Spinal cord (tissue), 10 donors: Measurements from ENCODE around the gene ERP27. TPM values are rescaled to one million over a fixed set of nuclear protein-coding genes. Genes with fewer than 3 reads are reported as not detected.

Source experiments
- DNase-seq, 6 donors: peaks; one replicate each; pipeline versions ENCODE4 v3.0.0 to v3.0.0-alpha.2; 2013 to 2015; ENCODE audit warnings: low spot score in 6 of 6, low read depth in 4 of 6
- H3K27ac ChIP-seq: one replicate; pipeline ENCODE4 v1.5.1; 2013; ENCODE audit warnings: low read depth, low read length, control low read depth
- H3K27me3 ChIP-seq: one replicate; pipeline ENCODE4 v1.6.1; 2013; ENCODE audit warnings: low read length; ENCODE audit not compliant: control insufficient read depth, insufficient read depth
- H3K36me3 ChIP-seq: one replicate; pipeline ENCODE4 v1.6.1; 2013; ENCODE audit warnings: low read length; ENCODE audit not compliant: control insufficient read depth, insufficient read depth
- H3K4me1 ChIP-seq: one replicate; pipeline ENCODE4 v1.6.1; 2013; ENCODE audit warnings: low read length; ENCODE audit not compliant: control insufficient read depth, insufficient read depth
- H3K4me3 ChIP-seq: one replicate; pipeline ENCODE4 v1.5.1; 2013; ENCODE audit warnings: low read depth, low read length, control low read depth
- H3K9me3 ChIP-seq: one replicate; pipeline ENCODE4 v1.6.1; 2013; ENCODE audit warnings: low read length; ENCODE audit not compliant: control insufficient read depth, insufficient read depth
- WGBS: methylation state at CpG from one replicate; pipeline ENCODE4 v1.1.5; 2013; ENCODE audit warnings: missing lambda C conversion rate; ENCODE audit not compliant: insufficient coverage; 5-methylcytosine and 5-hydroxymethylcytosine counted together
- polyA plus RNA-seq, 2 donors: library from polyadenylated mRNA; unstranded; fragments of 120-200 nt; gene quantifications; one replicate each; pipeline ENCODE4 v1.2.1, GENCODE V29; 2013; ENCODE audit not compliant: insufficient read length in 2 of 2
- total RNA-seq, 2 donors: library from RNA; depleted of rRNA in 1 of 2; stranded (reverse); fragments of 120-200 nt in 1 of 2; fragments of >200 nt in 1 of 2; gene quantifications; one replicate each; pipeline versions ENCODE4 v1.2.3 to v1.2.4, GENCODE V29; 2013 to 2014
- donor health status: healthy.

Gene ERP27
- total and polyA plus RNA-seq, 4 donors: 0.22 to 1.1 (median 0.42) TPM

DNA sequence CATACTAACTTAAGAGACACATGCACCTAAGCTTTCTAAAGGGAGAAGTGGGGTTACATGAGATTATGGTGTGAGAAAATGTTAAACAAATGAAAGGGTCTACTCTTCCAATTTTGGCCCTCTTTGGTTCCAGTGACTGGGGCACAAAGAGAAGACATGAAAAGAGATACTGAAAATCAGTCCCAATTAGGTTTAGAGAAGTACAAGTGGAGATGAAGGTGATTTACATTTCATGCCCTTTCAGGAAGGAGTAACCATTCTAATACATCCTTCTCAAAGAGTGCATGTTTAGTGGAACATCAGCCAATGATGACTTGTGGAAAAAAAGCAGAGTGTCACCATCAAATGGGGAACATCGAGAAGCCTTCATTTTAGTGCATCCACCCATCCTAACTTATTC lies 67.1 kb downstream of the ERP27 start:
- WGBS: 100% methylated on average over 1 of the region's 1 CpG
- no peak overlapping the region for H3K27ac ChIP-seq
- DNase-seq: no peak
- H3K9me3 ChIP-seq: peaks cover 2% of the 10 kb centered on the region
- H3K4me1 ChIP-seq: no peaks in the 10 kb centered on the region
- H3K4me3 ChIP-seq: no peak overlapping the region
- H3K27me3 ChIP-seq: no peaks in the 10 kb centered on the region
- H3K36me3 ChIP-seq: no peaks in the 10 kb centered on the region

- no peaks in the 10 kb centered on the region for H3K27me3 ChIP-seq
- no peak overlapping the region for H3K27ac ChIP-seq
- no peak for DNase-seq
- no peak overlapping the region for H3K4me3 ChIP-seq
- WGBS: 100% methylated on average over 2 of the region's 3 CpGs
- H3K9me3 ChIP-seq: peaks cover 2% of the 10 kb centered on the region
- no peaks in the 10 kb centered on the region for H3K4me1 ChIP-seq
- H3K36me3 ChIP-seq: no peaks in the 10 kb centered on the region
Measured at GRCh38 chr12:14868916-14869506, 69.3 kb downstream of the ERP27 start.

Other genes with a start within 250 kb of the ERP27 start
- under 1 TPM in 1 of 2 donors, not detected in 1; 0.10 TPM for gene GUCY2C, start 241.9 kb downstream of the ERP27 start, total RNA-seq
- gene GUCY2C, start 241.9 kb downstream of the ERP27 start, polyA plus RNA-seq: under 1 TPM; 0.16 to 0.27 TPM
- 10 to 100 TPM; 19.3 to 32.7 TPM for gene WBP11, start 135.1 kb downstream of the ERP27 start, total RNA-seq
- gene WBP11, start 135.1 kb downstream of the ERP27 start, polyA plus RNA-seq: 10 to 100 TPM; 68.8 to 86.2 TPM
- gene C12orf60, start 134.9 kb downstream of the ERP27 start, total RNA-seq: 1 to 10 TPM; 3.7 to 7.2 TPM
- gene C12orf60, start 134.9 kb downstream of the ERP27 start, polyA plus RNA-seq: 1 to 10 TPM; 2.8 to 3.6 TPM
- 1 to 10 TPM; 5.0 to 7.4 TPM for gene SMCO3, start 124.4 kb downstream of the ERP27 start, total RNA-seq
- gene SMCO3, start 124.4 kb downstream of the ERP27 start, polyA plus RNA-seq: 1 to 10 TPM in 1 of 2 donors, under 1 TPM in 1; 0.44 to 1.2 TPM
- gene ART4, start 95.0 kb downstream of the ERP27 start, total RNA-seq: 1 to 10 TPM in 1 of 2 donors, under 1 TPM in 1; 0.17 to 1.2 TPM
- under 1 TPM in 1 of 2 donors, not detected in 1; 0.23 TPM for gene ART4, start 95.0 kb downstream of the ERP27 start, polyA plus RNA-seq
- 100 to 1,000 TPM; 280 to 326 TPM for gene MGP, start 52.7 kb downstream of the ERP27 start, total RNA-seq
- gene MGP, start 52.7 kb downstream of the ERP27 start, polyA plus RNA-seq: 100 to 1,000 TPM in 1 of 2 donors, 10 to 100 TPM in 1; 28.7 to 119 TPM
- 10 to 100 TPM; 31.7 to 58.1 TPM for gene ARHGDIB, start 23.1 kb upstream of the ERP27 start, total RNA-seq
- 10 to 100 TPM; 33.7 to 43.5 TPM for gene ARHGDIB, start 23.1 kb upstream of the ERP27 start, polyA plus RNA-seq
- under 1 TPM in 1 of 2 donors, not detected in 1; 0.89 TPM for gene PDE6H, start 34.5 kb upstream of the ERP27 start, total RNA-seq
- gene PDE6H, start 34.5 kb upstream of the ERP27 start, polyA plus RNA-seq: under 1 TPM; 0.21 to 0.35 TPM